ENCODE data around the gene CBLC. TPM values are rescaled to one million over a fixed set of nuclear protein-coding genes. Genes with fewer than 3 reads are reported as not detected.
A peak's percentile ranks its signal among the peaks of the same experiment; 100 is the strongest.

Gene CBLC
- total RNA-seq, 1 experiment from 2014 or later, result not detected

GRCh38 chr19:44796701-44797115, 19.0 kb downstream of the CBLC start:
- no peak for DNase-seq (ENCODE audit: extremely low read depth, low read depth)

GRCh38 chr19:44799627-44800346, 22.1 kb downstream of the CBLC start:
- DNase-seq (ENCODE audit: extremely low read depth, low read depth), result no peak

- DNase-seq (ENCODE audit: extremely low read depth, low read depth), result peak; percentile 65
Measured at GRCh38 chr19:44800461-44800860, 22.8 kb downstream of the CBLC start.

- no peak for DNase-seq (ENCODE audit: extremely low read depth, low read depth)
Measured at GRCh38 chr19:44803442-44804428, 26.0 kb downstream of the CBLC start.

GRCh38 chr19:44806291-44806690, 28.6 kb downstream of the CBLC start:
- no peak for DNase-seq (ENCODE audit: extremely low read depth, low read depth)

- no peak for DNase-seq (ENCODE audit: extremely low read depth, low read depth)
Measured at GRCh38 chr19:44807162-44807561, 29.5 kb downstream of the CBLC start.

GRCh38 chr19:44807652-44808462, 30.2 kb downstream of the CBLC start:
- DNase-seq (ENCODE audit: extremely low read depth, low read depth), result peak; percentile 36

GRCh38 chr19:44808463-44809371, 31.0 kb downstream of the CBLC start, which contains the start of gene BCAM:
Gene BCAM, plus strand, starts transcription at chr19:44809103. Its CDS starts 22 bp downstream, at chr19:44809125.
- no peak for DNase-seq (ENCODE audit: extremely low read depth, low read depth)

- no peak for DNase-seq (ENCODE audit: extremely low read depth, low read depth)
Measured at GRCh38 chr19:44809577-44810233, 32.0 kb downstream of the CBLC start.

- no peak for DNase-seq (ENCODE audit: extremely low read depth, low read depth)
Measured at GRCh38 chr19:44810234-44811121, 32.8 kb downstream of the CBLC start.

- no peak for DNase-seq (ENCODE audit: extremely low read depth, low read depth)
Measured at GRCh38 chr19:44811122-44811419, 33.4 kb downstream of the CBLC start.

GRCh38 chr19:44812142-44812718, 34.5 kb downstream of the CBLC start:
- no peak for DNase-seq (ENCODE audit: extremely low read depth, low read depth)

GRCh38 chr19:44813070-44813840, 35.6 kb downstream of the CBLC start:
- no peak for DNase-seq (ENCODE audit: extremely low read depth, low read depth)

- no peak for DNase-seq (ENCODE audit: extremely low read depth, low read depth)
Measured at GRCh38 chr19:44813841-44814470, 36.3 kb downstream of the CBLC start.

- DNase-seq (ENCODE audit: extremely low read depth, low read depth), result no peak
Measured at GRCh38 chr19:44814517-44814916, 36.8 kb downstream of the CBLC start.

GRCh38 chr19:44816301-44816700, 38.6 kb downstream of the CBLC start:
- DNase-seq (ENCODE audit: extremely low read depth, low read depth), result no peak

Measured in NCI-H460 (cell line).